SK-N-MC (cell line): Measurements from ENCODE around the gene DPH3.

Experiments used
- DNase-seq: peaks from one replicate; pipeline ENCODE4 v3.0.0-alpha.2; 2011; ENCODE audit warnings: low read depth, low spot score
- H3K27ac ChIP-seq: fragments of 200-600 bp; sonication (generic); 2 replicates; pipeline ENCODE4 v1.5.1; 2016; ENCODE audit warnings: mixed run types
- H3K36me3 ChIP-seq: fragments of 200-600 bp; sonication (generic); 2 replicates; pipeline ENCODE4 v1.6.1; 2017; ENCODE audit warnings: antibody characterized with exemption, low read length, mixed read lengths; ENCODE audit not compliant: insufficient read depth
- H3K4me3 ChIP-seq: fragments of 200-600 bp; sonication (generic); 2 replicates; pipeline ENCODE4 v1.5.1; 2016
- H3K9ac ChIP-seq: fragments of 200-600 bp; sonication (generic); 2 replicates; pipeline ENCODE4 v1.8.0; 2017; ENCODE audit warnings: mixed run types, mixed read lengths; ENCODE audit not compliant: insufficient read length
- H3K9me3 ChIP-seq: fragments of 200-600 bp; sonication (generic); 2 replicates; pipeline ENCODE4 v1.6.1; 2017; ENCODE audit warnings: low read depth, mild to moderate bottlenecking, antibody characterized with exemption, low read length, moderate library complexity, mixed read lengths
- EZH2 ChIP-seq: fragments of 200-600 bp; sonication (generic); IDR thresholded peaks from one replicate; pipeline ENCODE4 v1.6.1; 2017; ENCODE audit warnings: antibody characterized with exemption
- FOXP2 ChIP-seq: optimal IDR thresholded peaks from 2 replicates; pipeline ENCODE3; 2011; ENCODE audit warnings: mild to moderate bottlenecking, moderate library complexity; ENCODE audit not compliant: insufficient read depth; ENCODE audit errors: extremely low read length, control extremely low read depth
- POLR2AphosphoS5 ChIP-seq: IDR thresholded peaks from 2 replicates; pipeline ENCODE4 v1.6.1; 2012; ENCODE audit warnings: mild to moderate bottlenecking, low read depth, low read length, borderline replicate concordance

DPH3 gene

GRCh38 chr3:16248556-16248955, 16.2 kb downstream of the DPH3 start:
- no peak overlapping the region for H3K9ac ChIP-seq
- H3K4me3 ChIP-seq, result no peak overlapping the region
- H3K36me3 ChIP-seq, result no peaks in the 10 kb centered on the region
- H3K27ac ChIP-seq, result no peak overlapping the region
- H3K9me3 ChIP-seq, result no peaks in the 10 kb centered on the region
- DNase-seq, result no peak
- no peak for TF ChIP-seq POLR2AphosphoS5
- TF ChIP-seq FOXP2, result no peak
- no peak for TF ChIP-seq EZH2

- no peaks in the 10 kb centered on the region for H3K36me3 ChIP-seq
- no peak overlapping the region for H3K27ac ChIP-seq
- DNase-seq, result no peak
- no peak overlapping the region for H3K4me3 ChIP-seq
- no peak overlapping the region for H3K9ac ChIP-seq
- no peaks in the 10 kb centered on the region for H3K9me3 ChIP-seq
- TF ChIP-seq POLR2AphosphoS5, result no peak
- TF ChIP-seq EZH2, result no peak
- no peak for TF ChIP-seq FOXP2
Measured at GRCh38 chr3:16247282-16248061, 17.3 kb downstream of the DPH3 start.

GRCh38 chr3:16245609-16246008, 19.1 kb downstream of the DPH3 start:
- Histone ChIP-seq H3K4me3 (no peak overlapping the region), H3K9me3 (no peaks in the 10 kb centered on the region), H3K27ac (no peak overlapping the region), H3K36me3 (no peaks in the 10 kb centered on the region), H3K9ac (no peak overlapping the region)
- TF ChIP-seq POLR2AphosphoS5 (no peak), EZH2 (no peak), FOXP2 (no peak)
- DNase-seq, result no peak

- H3K9ac ChIP-seq, result no peak overlapping the region
- H3K27ac ChIP-seq, result no peak overlapping the region
- DNase-seq, result no peak
- no peak overlapping the region for H3K4me3 ChIP-seq
- H3K36me3 ChIP-seq, result no peaks in the 10 kb centered on the region
- TF ChIP-seq FOXP2 (no peak), POLR2AphosphoS5 (no peak), EZH2 (no peak)
- no peaks in the 10 kb centered on the region for H3K9me3 ChIP-seq
Measured at GRCh38 chr3:16243706-16244490, 20.8 kb downstream of the DPH3 start.

GRCh38 chr3:16242177-16242576, 22.6 kb downstream of the DPH3 start:
- Histone ChIP-seq H3K9ac (no peak overlapping the region), H3K9me3 (no peaks in the 10 kb centered on the region), H3K27ac (no peak overlapping the region), H3K4me3 (no peak overlapping the region), H3K36me3 (no peaks in the 10 kb centered on the region)
- DNase-seq, result no peak
- TF ChIP-seq EZH2 (no peak), POLR2AphosphoS5 (no peak), FOXP2 (no peak)

- Histone ChIP-seq H3K9ac (no peak overlapping the region), H3K4me3 (no peak overlapping the region), H3K27ac (no peak overlapping the region), H3K9me3 (no peaks in the 10 kb centered on the region), H3K36me3 (no peaks in the 10 kb centered on the region)
- no peak for TF ChIP-seq FOXP2
- TF ChIP-seq EZH2, result no peak
- no peak for TF ChIP-seq POLR2AphosphoS5
- DNase-seq, result no peak
Measured at GRCh38 chr3:16241225-16241624, 23.5 kb downstream of the DPH3 start.

GRCh38 chr3:16240229-16241023, 24.3 kb downstream of the DPH3 start:
- Histone ChIP-seq H3K27ac (no peak overlapping the region), H3K4me3 (no peak overlapping the region)
- no peak for TF ChIP-seq FOXP2
- no peak for TF ChIP-seq EZH2
- no peak for TF ChIP-seq POLR2AphosphoS5

GRCh38 chr3:16239780-16240179, 25.0 kb downstream of the DPH3 start:
- no peak overlapping the region for H3K27ac ChIP-seq

More at GRCh38 chr3:16240229-16241023, 24.3 kb downstream of the DPH3 start:
- H3K9ac ChIP-seq, result no peak overlapping the region
- DNase-seq, result no peak
- no peaks in the 10 kb centered on the region for H3K36me3 ChIP-seq
- H3K9me3 ChIP-seq, result no peaks in the 10 kb centered on the region

More at GRCh38 chr3:16239780-16240179, 25.0 kb downstream of the DPH3 start:
- no peak for DNase-seq
- no peak for TF ChIP-seq POLR2AphosphoS5
- TF ChIP-seq FOXP2, result no peak
- TF ChIP-seq EZH2, result no peak
- Histone ChIP-seq H3K9me3 (no peaks in the 10 kb centered on the region), H3K36me3 (no peaks in the 10 kb centered on the region), H3K4me3 (no peak overlapping the region), H3K9ac (no peak overlapping the region)
